Astrocyte (in vitro differentiated cells and primary cell): Measurements from ENCODE around the gene MYBBP1A. TPM values are rescaled to one million over a fixed set of nuclear protein-coding genes. Genes with fewer than 3 reads are reported as not detected.
A peak's percentile ranks its signal among the peaks of the same experiment; 100 is the strongest.

Source experiments
- DNase-seq: peaks from one replicate; pipeline ENCODE4 v3.0.0-alpha.2; 2010; ENCODE audit warnings: low read depth
- FAIRE-seq: peaks from 2 replicates; lab custom pipeline; 2011; peaks lifted over from hg19 to GRCh38; lab: Jason Lieb, UNC
- H2AFZ ChIP-seq: 2 replicates; pipeline ENCODE4 v1.6.0; 2012; ENCODE audit warnings: low read depth, low read length, inconsistent platforms
- H3K27ac ChIP-seq: 2 replicates; pipeline ENCODE4 v1.5.1; 2011; ENCODE audit warnings: low read depth, low read length, inconsistent platforms
- H3K27me3 ChIP-seq: 2 replicates; pipeline ENCODE4 v1.6.0; 2011; ENCODE audit warnings: low read length, inconsistent platforms; ENCODE audit not compliant: insufficient read depth
- H3K36me3 ChIP-seq: 2 replicates; pipeline ENCODE4 v1.5.1; 2011; ENCODE audit warnings: low read length, inconsistent platforms; ENCODE audit not compliant: insufficient read depth
- H3K4me1 ChIP-seq: 2 replicates; pipeline ENCODE4 v1.5.1; 2011; ENCODE audit warnings: low read length, inconsistent platforms; ENCODE audit not compliant: insufficient read depth
- H3K4me2 ChIP-seq: 2 replicates; pipeline ENCODE4 v1.6.0; 2012; ENCODE audit warnings: low read length, inconsistent platforms
- H3K4me3 ChIP-seq: 2 replicates; pipeline ENCODE4 v1.5.1; 2011; ENCODE audit warnings: low read depth, mild to moderate bottlenecking, low read length, inconsistent platforms; ENCODE audit not compliant: insufficient read depth
- H3K79me2 ChIP-seq: 2 replicates; pipeline ENCODE4 v1.6.0; 2012; ENCODE audit warnings: mild to moderate bottlenecking, low read length, inconsistent platforms; ENCODE audit not compliant: insufficient read depth
- H3K9ac ChIP-seq: 2 replicates; pipeline ENCODE4 v1.6.0; 2012; ENCODE audit warnings: mild to moderate bottlenecking, low read length, inconsistent platforms
- H3K9me3 ChIP-seq: 2 replicates; pipeline ENCODE4 v1.5.1; 2012; ENCODE audit warnings: low read depth, mild to moderate bottlenecking, low read length, inconsistent platforms; ENCODE audit not compliant: insufficient read depth
- H4K20me1 ChIP-seq: 2 replicates; pipeline ENCODE4 v1.6.0; 2012; ENCODE audit warnings: low read length, inconsistent platforms; ENCODE audit not compliant: insufficient read depth
- H3K27ac Mint-ChIP-seq: one replicate; pipeline ENCODE4 v1.8.0; 2021; ENCODE audit warnings: mild to moderate bottlenecking, mixed read lengths; ENCODE audit not compliant: unreplicated experiment
- H3K27me3 Mint-ChIP-seq: one replicate; pipeline ENCODE4 v1.8.0; 2021; ENCODE audit warnings: low read depth, mixed read lengths; ENCODE audit not compliant: unreplicated experiment
- H3K36me3 Mint-ChIP-seq: one replicate; pipeline ENCODE4 v1.8.0; 2021; ENCODE audit warnings: low read depth, mixed read lengths; ENCODE audit not compliant: unreplicated experiment
- H3K4me1 Mint-ChIP-seq: one replicate; pipeline ENCODE4 v1.8.0; 2021; ENCODE audit warnings: low read depth, mixed read lengths; ENCODE audit not compliant: unreplicated experiment
- H3K4me3 Mint-ChIP-seq: one replicate; pipeline ENCODE4 v1.8.0; 2021; ENCODE audit warnings: mild to moderate bottlenecking, moderate library complexity, mixed read lengths; ENCODE audit not compliant: unreplicated experiment
- H3K9me3 Mint-ChIP-seq: one replicate; pipeline ENCODE4 v1.8.0; 2021; ENCODE audit warnings: mild to moderate bottlenecking, mixed read lengths; ENCODE audit not compliant: unreplicated experiment
- EZH2 ChIP-seq: IDR thresholded peaks from 2 replicates; pipeline ENCODE4 v1.6.1; 2012; ENCODE audit warnings: mild to moderate bottlenecking, low read length, inconsistent platforms; ENCODE audit not compliant: insufficient read depth
- total RNA-seq: library from RNA; stranded (reverse); gene quantifications from 2 replicates; pipeline ENCODE4 v1.2.1, GENCODE V29; 2021
- TF ChIP-seq, protein P1 (sequence below): IDR thresholded peaks from 2 replicates; pipeline ENCODE4 v1.5.1; 2011; ENCODE audit warnings: low read depth, mild to moderate bottlenecking, inconsistent platforms, low read length, moderate library complexity; ENCODE audit not compliant: insufficient read depth

Gene MYBBP1A
- total RNA-seq, 1 donor from 2014 or later: 71.1 TPM

DNA sequence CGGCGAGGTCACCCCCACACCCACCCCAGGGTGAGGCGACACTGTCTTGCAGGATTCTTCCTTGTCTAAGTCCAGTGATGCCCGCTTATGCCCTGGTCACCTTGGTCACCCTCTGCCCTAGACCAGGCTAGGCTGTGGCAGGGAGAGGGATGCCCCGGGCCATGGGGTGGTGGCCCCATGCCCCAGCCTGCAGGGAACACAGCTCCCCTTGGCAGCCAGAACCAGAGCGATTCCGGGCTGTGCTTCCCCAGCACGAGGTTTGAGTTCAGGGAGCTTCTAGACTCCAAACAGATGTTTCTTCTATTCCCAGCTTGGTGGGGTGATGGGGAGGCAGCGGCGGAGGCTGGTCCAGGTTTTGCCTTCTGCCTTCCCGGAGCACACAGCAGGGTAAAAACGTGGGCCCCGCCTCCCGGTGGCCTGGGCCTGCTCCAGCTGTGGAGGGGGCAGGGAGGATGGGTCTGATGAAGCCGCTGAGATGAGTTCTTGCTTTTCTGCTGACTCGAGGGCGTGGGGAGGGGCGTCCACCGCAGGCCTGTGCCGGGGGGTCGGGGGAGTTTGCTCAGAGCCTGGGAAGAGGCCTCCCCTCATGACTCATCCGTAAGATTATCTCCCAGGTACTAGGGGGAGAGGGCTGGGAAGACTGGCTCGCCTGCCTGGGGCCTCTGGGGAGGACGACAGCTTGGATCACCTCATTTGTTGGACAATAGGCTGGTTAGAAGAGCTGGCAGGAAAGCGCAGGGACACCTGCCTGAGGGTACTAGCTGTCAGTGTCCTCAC lies 44.5 kb upstream of the MYBBP1A start:
- TF ChIP-seq, protein P1, sequence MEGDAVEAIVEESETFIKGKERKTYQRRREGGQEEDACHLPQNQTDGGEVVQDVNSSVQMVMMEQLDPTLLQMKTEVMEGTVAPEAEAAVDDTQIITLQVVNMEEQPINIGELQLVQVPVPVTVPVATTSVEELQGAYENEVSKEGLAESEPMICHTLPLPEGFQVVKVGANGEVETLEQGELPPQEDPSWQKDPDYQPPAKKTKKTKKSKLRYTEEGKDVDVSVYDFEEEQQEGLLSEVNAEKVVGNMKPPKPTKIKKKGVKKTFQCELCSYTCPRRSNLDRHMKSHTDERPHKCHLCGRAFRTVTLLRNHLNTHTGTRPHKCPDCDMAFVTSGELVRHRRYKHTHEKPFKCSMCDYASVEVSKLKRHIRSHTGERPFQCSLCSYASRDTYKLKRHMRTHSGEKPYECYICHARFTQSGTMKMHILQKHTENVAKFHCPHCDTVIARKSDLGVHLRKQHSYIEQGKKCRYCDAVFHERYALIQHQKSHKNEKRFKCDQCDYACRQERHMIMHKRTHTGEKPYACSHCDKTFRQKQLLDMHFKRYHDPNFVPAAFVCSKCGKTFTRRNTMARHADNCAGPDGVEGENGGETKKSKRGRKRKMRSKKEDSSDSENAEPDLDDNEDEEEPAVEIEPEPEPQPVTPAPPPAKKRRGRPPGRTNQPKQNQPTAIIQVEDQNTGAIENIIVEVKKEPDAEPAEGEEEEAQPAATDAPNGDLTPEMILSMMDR: no peak
- peak; percentile 17 for TF ChIP-seq EZH2
- Mint-ChIP-seq H3K36me3 (no peaks in the 10 kb centered on the region), H3K9me3 (no peaks in the 10 kb centered on the region), H3K4me3 (peak overlapping the region; percentile 17), H3K27ac (no peak overlapping the region), H3K4me1 (peaks cover 19% of the 10 kb centered on the region), H3K27me3 (peaks cover 19% of the 10 kb centered on the region)
- DNase-seq (no peak), FAIRE-seq (no peak)
- Histone ChIP-seq H3K4me1 (peaks cover 10% of the 10 kb centered on the region), H3K27ac (no peak overlapping the region), H3K9me3 (no peaks in the 10 kb centered on the region), H3K4me2 (peak overlapping the region; percentile 48), H3K4me3 (no peak overlapping the region), H3K9ac (no peak overlapping the region), H3K36me3 (no peaks in the 10 kb centered on the region), H4K20me1 (no peaks in the 10 kb centered on the region), H3K79me2 (no peaks in the 10 kb centered on the region), H3K27me3 (peaks cover 15% of the 10 kb centered on the region), H2AFZ (no peak overlapping the region)

DNA sequence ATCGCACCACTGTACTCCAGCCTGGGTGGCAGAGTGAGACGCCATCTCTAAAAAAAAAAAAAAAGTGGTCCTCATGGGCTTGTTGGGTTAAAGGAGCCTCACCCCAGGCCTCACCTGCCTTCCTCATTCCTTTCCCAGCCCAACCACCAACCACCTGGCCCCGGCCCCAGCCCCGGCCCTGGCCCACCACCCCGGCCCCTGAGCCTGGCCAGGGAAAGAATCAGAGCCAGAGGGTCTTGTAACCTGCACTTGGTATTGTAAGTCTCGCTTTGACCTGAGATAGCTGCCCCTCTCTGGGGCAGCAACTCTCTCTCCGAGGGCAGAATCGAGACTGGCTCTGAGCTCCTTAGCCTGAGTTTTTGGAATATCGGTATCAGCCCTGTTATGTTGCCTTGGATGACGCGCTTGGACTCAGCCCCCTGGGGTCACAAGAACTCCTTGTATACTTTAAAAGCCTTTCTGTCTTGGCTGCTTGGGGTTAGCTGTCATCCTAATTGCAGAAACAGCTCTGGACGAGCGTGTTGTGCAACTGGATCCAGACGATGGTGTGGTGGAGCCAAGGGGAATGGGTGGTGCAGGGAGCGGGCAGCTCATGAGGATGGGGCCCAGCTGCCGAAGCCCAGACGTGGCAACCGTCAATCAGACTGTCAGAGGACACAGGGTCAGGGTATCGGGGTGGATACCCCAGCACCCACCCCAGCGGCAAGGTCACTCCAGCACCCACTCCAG lies 43.8 kb upstream of the MYBBP1A start:
- no peak for DNase-seq
- no peak overlapping the region for H3K27ac Mint-ChIP-seq
- H3K27ac ChIP-seq: no peak overlapping the region
- H3K27me3 Mint-ChIP-seq: peaks cover 19% of the 10 kb centered on the region
- no peak overlapping the region for H3K4me2 ChIP-seq
- H3K9ac ChIP-seq: no peak overlapping the region
- peaks cover 14% of the 10 kb centered on the region for H3K4me1 Mint-ChIP-seq
- H3K9me3 ChIP-seq: no peaks in the 10 kb centered on the region
- H4K20me1 ChIP-seq: no peaks in the 10 kb centered on the region
- FAIRE-seq: no peak
- H3K79me2 ChIP-seq: no peaks in the 10 kb centered on the region
- no peaks in the 10 kb centered on the region for H3K36me3 ChIP-seq
- H3K4me3 Mint-ChIP-seq: no peak overlapping the region
- TF ChIP-seq, protein P1: no peak
- TF ChIP-seq EZH2: no peak
- peaks cover 15% of the 10 kb centered on the region for H3K27me3 ChIP-seq
- no peak overlapping the region for H3K4me3 ChIP-seq
- no peaks in the 10 kb centered on the region for H3K9me3 Mint-ChIP-seq
- H2AFZ ChIP-seq: no peak overlapping the region
- H3K36me3 Mint-ChIP-seq: no peaks in the 10 kb centered on the region
- H3K4me1 ChIP-seq: peaks cover 5% of the 10 kb centered on the region

DNA sequence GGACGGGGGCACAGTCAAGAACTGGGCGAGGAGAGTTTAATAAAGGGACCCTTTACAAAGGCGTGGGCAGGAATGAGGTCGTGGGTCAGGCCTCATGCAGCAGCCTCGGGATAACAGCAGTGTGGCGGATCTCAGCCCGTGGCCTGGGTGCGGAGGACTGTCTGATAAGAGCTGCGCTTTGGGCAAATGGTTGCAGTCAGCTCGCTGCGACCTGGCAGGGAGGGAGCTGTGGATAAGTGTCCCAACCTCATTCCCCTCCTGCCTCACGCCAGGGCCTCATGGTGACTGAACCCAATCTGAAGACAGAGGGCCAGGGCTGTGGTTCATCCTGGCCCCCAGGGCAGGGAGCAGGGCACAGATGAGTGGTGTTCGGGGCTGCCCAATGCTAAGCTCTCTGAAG lies 42.8 kb upstream of the MYBBP1A start:
- FAIRE-seq: no peak
- TF ChIP-seq, protein P1: no peak
- no peak for TF ChIP-seq EZH2
- H3K27ac Mint-ChIP-seq: peak overlapping the region; percentile 67

More for the DNA sequence above, 42.8 kb upstream of the MYBBP1A start:
- H3K27me3 Mint-ChIP-seq: peaks cover 24% of the 10 kb centered on the region
- no peak for DNase-seq
- no peak overlapping the region for H3K4me3 ChIP-seq
- H3K27me3 ChIP-seq: peaks cover 11% of the 10 kb centered on the region
- H3K9ac ChIP-seq: no peak overlapping the region
- no peaks in the 10 kb centered on the region for H3K9me3 ChIP-seq
- H3K27ac ChIP-seq: no peak overlapping the region
- no peaks in the 10 kb centered on the region for H3K36me3 ChIP-seq
- peaks cover 5% of the 10 kb centered on the region for H3K4me1 ChIP-seq
- H3K79me2 ChIP-seq: no peaks in the 10 kb centered on the region
- no peak overlapping the region for H3K4me2 ChIP-seq
- no peaks in the 10 kb centered on the region for H4K20me1 ChIP-seq
- H3K9me3 Mint-ChIP-seq: no peaks in the 10 kb centered on the region
- no peak overlapping the region for H3K4me3 Mint-ChIP-seq
- H3K4me1 Mint-ChIP-seq: peaks cover 13% of the 10 kb centered on the region
- no peak overlapping the region for H2AFZ ChIP-seq
- H3K36me3 Mint-ChIP-seq: no peaks in the 10 kb centered on the region
